ENCODE measurements around the gene CIB4.

CIB4 gene

GRCh38 chr2:26633351-26633945 lies 7.7 kb downstream of the CIB4 start:
- H3K36me3 ChIP-seq (ENCODE audit: control insufficient read depth in 2 of 2, insufficient read depth in 2 of 2, low read length in 2 of 2), result no peaks in the 10 kb centered on the region
- no peak overlapping the region for H3K27ac ChIP-seq (ENCODE audit: low read depth in 2 of 2, low read length in 2 of 2)
- H3K4me3 ChIP-seq (ENCODE audit: low read length in 2 of 2), result no peak overlapping the region
- no peaks in the 10 kb centered on the region for H3K27me3 ChIP-seq (ENCODE audit: control insufficient read depth in 2 of 2, insufficient read depth in 2 of 2, low read length in 2 of 2)
- H3K4me1 ChIP-seq (ENCODE audit: control insufficient read depth in 2 of 2, insufficient read depth in 2 of 2, low read length in 2 of 2), result no peaks in the 10 kb centered on the region
- no peak overlapping the region for H3K9ac ChIP-seq (ENCODE audit: low read depth in 1 of 2, low read length in 2 of 2)
- H3K9me3 ChIP-seq (ENCODE audit: control insufficient read depth in 2 of 2, low read length in 2 of 2), result no peaks in the 10 kb centered on the region

GRCh38 chr2:26632624-26633185 lies 8.5 kb downstream of the CIB4 start:
- no peaks in the 10 kb centered on the region for H3K27me3 ChIP-seq (ENCODE audit: control insufficient read depth in 2 of 2, insufficient read depth in 2 of 2, low read length in 2 of 2)
- H3K4me3 ChIP-seq (ENCODE audit: low read length in 2 of 2), result no peak overlapping the region
- H3K9me3 ChIP-seq (ENCODE audit: control insufficient read depth in 2 of 2, low read length in 2 of 2), result no peaks in the 10 kb centered on the region
- no peaks in the 10 kb centered on the region for H3K4me1 ChIP-seq (ENCODE audit: control insufficient read depth in 2 of 2, insufficient read depth in 2 of 2, low read length in 2 of 2)
- H3K36me3 ChIP-seq (ENCODE audit: control insufficient read depth in 2 of 2, insufficient read depth in 2 of 2, low read length in 2 of 2), result no peaks in the 10 kb centered on the region
- no peak overlapping the region for H3K9ac ChIP-seq (ENCODE audit: low read depth in 1 of 2, low read length in 2 of 2)
- no peak overlapping the region for H3K27ac ChIP-seq (ENCODE audit: low read depth in 2 of 2, low read length in 2 of 2)

- no peaks in the 10 kb centered on the region for H3K36me3 ChIP-seq (ENCODE audit: control insufficient read depth in 2 of 2, insufficient read depth in 2 of 2, low read length in 2 of 2)
- no peak overlapping the region for H3K4me3 ChIP-seq (ENCODE audit: low read length in 2 of 2)
Observed at GRCh38 chr2:26631401-26632170, 9.6 kb downstream of the CIB4 start.

DNA sequence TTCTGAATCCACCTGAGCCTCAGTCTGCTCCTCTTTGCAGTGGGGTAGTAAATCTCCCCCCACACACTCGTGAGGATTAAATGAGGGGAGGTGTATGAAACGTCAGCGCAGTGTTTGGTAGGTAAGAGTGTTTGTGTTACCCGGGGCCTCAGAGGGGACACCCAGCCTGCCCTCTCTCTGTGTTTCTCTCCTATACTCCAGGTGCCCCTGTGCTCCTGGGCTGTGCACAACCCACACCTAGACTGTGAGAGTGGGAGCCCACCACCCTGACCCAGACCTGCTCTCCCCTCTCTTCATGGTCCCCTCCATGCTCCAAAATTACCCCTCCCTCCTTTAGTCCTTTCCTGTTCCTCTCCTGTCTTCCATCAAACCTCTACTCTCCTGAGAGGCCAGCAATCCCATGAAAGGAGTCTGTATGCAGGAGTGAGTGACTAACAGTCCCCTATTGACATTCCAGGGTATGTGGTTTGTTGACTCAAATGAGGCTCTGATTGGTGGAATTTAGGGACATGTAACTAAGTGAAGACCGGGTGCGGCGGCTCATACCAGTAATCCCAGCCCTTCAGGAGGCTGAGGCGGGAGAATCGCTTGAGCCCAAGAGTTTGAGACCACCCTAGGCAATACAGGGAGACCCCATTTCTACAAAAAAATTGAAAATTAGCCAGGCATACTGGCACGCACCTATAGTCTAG lies 10.4 kb downstream of the CIB4 start:
- no peak overlapping the region for H3K9ac ChIP-seq (ENCODE audit: low read depth in 1 of 2, low read length in 2 of 2)
- H3K4me1 ChIP-seq (ENCODE audit: control insufficient read depth in 2 of 2, insufficient read depth in 2 of 2, low read length in 2 of 2), result no peaks in the 10 kb centered on the region
- no peaks in the 10 kb centered on the region for H3K27me3 ChIP-seq (ENCODE audit: control insufficient read depth in 2 of 2, insufficient read depth in 2 of 2, low read length in 2 of 2)
- H3K36me3 ChIP-seq (ENCODE audit: control insufficient read depth in 2 of 2, insufficient read depth in 2 of 2, low read length in 2 of 2), result no peaks in the 10 kb centered on the region
- no peak overlapping the region for H3K4me3 ChIP-seq (ENCODE audit: low read length in 2 of 2)
- no peaks in the 10 kb centered on the region for H3K9me3 ChIP-seq (ENCODE audit: control insufficient read depth in 2 of 2, low read length in 2 of 2)
- no peak overlapping the region for H3K27ac ChIP-seq (ENCODE audit: low read depth in 2 of 2, low read length in 2 of 2)

More at GRCh38 chr2:26631401-26632170, 9.6 kb downstream of the CIB4 start:
- Histone ChIP-seq H3K9me3 (ENCODE audit: control insufficient read depth in 2 of 2, low read length in 2 of 2) (no peaks in the 10 kb centered on the region), H3K4me1 (ENCODE audit: control insufficient read depth in 2 of 2, insufficient read depth in 2 of 2, low read length in 2 of 2) (no peaks in the 10 kb centered on the region), H3K27me3 (ENCODE audit: control insufficient read depth in 2 of 2, insufficient read depth in 2 of 2, low read length in 2 of 2) (no peaks in the 10 kb centered on the region), H3K27ac (ENCODE audit: low read depth in 2 of 2, low read length in 2 of 2) (no peak overlapping the region), H3K9ac (ENCODE audit: low read depth in 1 of 2, low read length in 2 of 2) (no peak overlapping the region)

DNA sequence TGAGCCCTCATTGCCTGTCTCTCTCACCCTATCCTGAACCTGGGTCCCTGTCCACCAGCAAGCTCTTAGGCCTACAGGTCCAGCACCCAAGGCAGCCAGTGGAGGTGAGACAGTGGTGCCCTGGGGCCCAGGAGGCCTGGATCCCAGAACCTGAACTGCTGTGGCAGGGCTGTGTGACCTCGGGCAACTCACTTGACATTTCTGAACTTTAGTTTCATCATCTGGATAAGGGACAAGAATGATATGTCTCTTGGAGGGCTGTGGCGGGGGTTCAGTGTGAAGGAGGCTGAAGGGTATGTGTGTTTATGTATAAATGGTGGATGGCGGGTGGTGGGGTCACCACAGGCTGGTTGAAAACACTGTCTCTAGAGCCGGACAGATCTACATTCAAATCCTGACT lies 10.9 kb downstream of the CIB4 start:
- H3K4me1 ChIP-seq (ENCODE audit: control insufficient read depth in 2 of 2, insufficient read depth in 2 of 2, low read length in 2 of 2), result no peaks in the 10 kb centered on the region
- H3K9me3 ChIP-seq (ENCODE audit: control insufficient read depth in 2 of 2, low read length in 2 of 2), result no peaks in the 10 kb centered on the region
- no peak overlapping the region for H3K27ac ChIP-seq (ENCODE audit: low read depth in 2 of 2, low read length in 2 of 2)
- H3K27me3 ChIP-seq (ENCODE audit: control insufficient read depth in 2 of 2, insufficient read depth in 2 of 2, low read length in 2 of 2), result no peaks in the 10 kb centered on the region
- H3K36me3 ChIP-seq (ENCODE audit: control insufficient read depth in 2 of 2, insufficient read depth in 2 of 2, low read length in 2 of 2), result no peaks in the 10 kb centered on the region
- no peak overlapping the region for H3K9ac ChIP-seq (ENCODE audit: low read depth in 1 of 2, low read length in 2 of 2)
- no peak overlapping the region for H3K4me3 ChIP-seq (ENCODE audit: low read length in 2 of 2)

DNA sequence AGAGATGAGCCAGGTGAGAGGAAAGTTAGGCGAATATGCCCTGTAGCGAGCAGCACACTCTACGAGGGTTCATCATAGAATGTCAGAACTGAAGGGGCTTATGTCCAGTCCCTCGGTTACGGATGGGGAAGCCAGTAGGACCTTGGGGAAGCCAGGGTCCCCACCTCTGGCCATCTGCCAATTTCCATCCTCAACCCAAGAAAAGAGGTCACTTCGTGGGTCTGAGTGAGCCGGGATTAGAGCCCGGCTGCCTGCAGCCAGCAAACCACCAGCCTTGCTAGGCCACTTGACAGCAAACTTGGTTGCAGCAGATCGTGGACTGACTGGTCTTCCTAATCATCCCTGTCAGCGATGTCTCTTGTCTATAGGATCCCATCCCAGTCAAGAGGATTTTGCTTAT lies 11.4 kb downstream of the CIB4 start:
- no peak overlapping the region for H3K9ac ChIP-seq (ENCODE audit: low read depth in 1 of 2, low read length in 2 of 2)
- H3K9me3 ChIP-seq (ENCODE audit: control insufficient read depth in 2 of 2, low read length in 2 of 2), result no peaks in the 10 kb centered on the region
- no peaks in the 10 kb centered on the region for H3K27me3 ChIP-seq (ENCODE audit: control insufficient read depth in 2 of 2, insufficient read depth in 2 of 2, low read length in 2 of 2)
- no peaks in the 10 kb centered on the region for H3K36me3 ChIP-seq (ENCODE audit: control insufficient read depth in 2 of 2, insufficient read depth in 2 of 2, low read length in 2 of 2)
- H3K4me3 ChIP-seq (ENCODE audit: low read length in 2 of 2), result no peak overlapping the region
- no peak overlapping the region for H3K27ac ChIP-seq (ENCODE audit: low read depth in 2 of 2, low read length in 2 of 2)
- no peaks in the 10 kb centered on the region for H3K4me1 ChIP-seq (ENCODE audit: control insufficient read depth in 2 of 2, insufficient read depth in 2 of 2, low read length in 2 of 2)

DNA sequence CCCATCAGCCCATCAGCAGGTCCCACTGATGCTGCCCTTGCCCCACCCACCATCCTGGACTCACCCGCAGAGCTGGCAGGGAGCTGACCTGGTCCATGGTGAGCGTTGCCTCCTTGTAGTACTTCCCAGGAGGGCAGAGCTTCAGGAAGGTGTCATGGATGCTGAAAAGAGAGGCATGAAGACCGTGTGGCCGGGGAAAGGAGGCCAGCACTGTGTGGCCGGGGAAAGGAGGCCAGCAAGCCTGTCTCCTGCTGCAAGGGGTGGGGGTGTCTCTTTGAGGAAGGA lies 11.9 kb downstream of the CIB4 start:
- Histone ChIP-seq H3K27ac (ENCODE audit: low read depth in 2 of 2, low read length in 2 of 2) (no peak overlapping the region), H3K4me3 (ENCODE audit: low read length in 2 of 2) (no peak overlapping the region), H3K9me3 (ENCODE audit: control insufficient read depth in 2 of 2, low read length in 2 of 2) (no peaks in the 10 kb centered on the region), H3K27me3 (ENCODE audit: control insufficient read depth in 2 of 2, insufficient read depth in 2 of 2, low read length in 2 of 2) (no peaks in the 10 kb centered on the region), H3K9ac (ENCODE audit: low read depth in 1 of 2, low read length in 2 of 2) (no peak overlapping the region), H3K36me3 (ENCODE audit: control insufficient read depth in 2 of 2, insufficient read depth in 2 of 2, low read length in 2 of 2) (no peaks in the 10 kb centered on the region), H3K4me1 (ENCODE audit: control insufficient read depth in 2 of 2, insufficient read depth in 2 of 2, low read length in 2 of 2) (peaks cover 0 to under 1% of the 10 kb centered on the region in 2 donors)

GRCh38 chr2:26628561-26629345 lies 12.4 kb downstream of the CIB4 start:
- Histone ChIP-seq H3K9ac (ENCODE audit: low read depth in 1 of 2, low read length in 2 of 2) (no peak overlapping the region), H3K4me1 (ENCODE audit: control insufficient read depth in 2 of 2, insufficient read depth in 2 of 2, low read length in 2 of 2) (peaks cover 0 to 4% of the 10 kb centered on the region in 2 donors), H3K4me3 (ENCODE audit: low read length in 2 of 2) (no peak overlapping the region), H3K36me3 (ENCODE audit: control insufficient read depth in 2 of 2, insufficient read depth in 2 of 2, low read length in 2 of 2) (no peaks in the 10 kb centered on the region), H3K9me3 (ENCODE audit: control insufficient read depth in 2 of 2, low read length in 2 of 2) (no peaks in the 10 kb centered on the region), H3K27me3 (ENCODE audit: control insufficient read depth in 2 of 2, insufficient read depth in 2 of 2, low read length in 2 of 2) (no peaks in the 10 kb centered on the region), H3K27ac (ENCODE audit: low read depth in 2 of 2, low read length in 2 of 2) (no peak overlapping the region)

DNA sequence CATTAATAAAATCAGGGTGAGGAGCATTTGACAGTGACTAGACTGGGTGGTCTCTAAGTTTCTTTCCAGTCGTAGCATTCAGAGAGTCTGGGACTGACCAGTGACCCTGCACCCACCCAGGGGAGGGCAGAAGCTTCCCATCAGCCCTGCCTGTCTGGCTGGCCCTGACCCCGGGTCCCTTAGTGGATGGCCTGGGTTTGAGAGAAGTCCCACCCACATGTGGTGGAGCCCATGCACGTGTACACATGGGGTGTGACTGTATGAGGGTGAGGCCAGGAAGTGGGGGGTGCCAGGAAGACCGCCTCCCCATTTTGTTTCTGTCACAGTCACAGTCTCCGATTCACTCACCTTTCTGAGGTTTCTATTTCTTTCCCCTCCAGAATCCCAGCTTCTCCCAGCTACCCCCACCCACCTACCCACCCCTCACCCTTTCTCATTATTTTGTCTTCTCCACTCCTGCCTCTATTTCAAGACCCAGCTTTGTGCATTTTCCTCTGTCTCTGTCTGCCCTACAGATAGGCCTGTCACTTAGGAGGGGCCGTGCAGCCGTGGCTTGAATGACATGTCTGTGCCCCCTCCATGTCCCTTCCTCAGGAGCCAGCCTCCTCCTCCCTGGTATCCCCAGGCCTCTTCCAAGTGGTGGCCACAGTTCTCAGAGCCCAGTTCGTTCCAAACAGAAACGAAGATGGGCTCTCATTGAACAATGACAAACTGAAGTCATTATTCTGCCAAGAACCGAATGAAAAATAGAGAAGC lies 13.6 kb downstream of the CIB4 start:
- H3K4me1 ChIP-seq (ENCODE audit: control insufficient read depth in 2 of 2, insufficient read depth in 2 of 2, low read length in 2 of 2), result peaks cover 0 to 4% of the 10 kb centered on the region in 2 donors
- no peak overlapping the region for H3K27ac ChIP-seq (ENCODE audit: low read depth in 2 of 2, low read length in 2 of 2)
- H3K4me3 ChIP-seq (ENCODE audit: low read length in 2 of 2), result no peak overlapping the region
- no peaks in the 10 kb centered on the region for H3K36me3 ChIP-seq (ENCODE audit: control insufficient read depth in 2 of 2, insufficient read depth in 2 of 2, low read length in 2 of 2)
- H3K9me3 ChIP-seq (ENCODE audit: control insufficient read depth in 2 of 2, low read length in 2 of 2), result no peaks in the 10 kb centered on the region
- H3K9ac ChIP-seq (ENCODE audit: low read depth in 1 of 2, low read length in 2 of 2), result no peak overlapping the region
- no peaks in the 10 kb centered on the region for H3K27me3 ChIP-seq (ENCODE audit: control insufficient read depth in 2 of 2, insufficient read depth in 2 of 2, low read length in 2 of 2)
